Left ventricle myocardium inferior (tissue), 1 donor: ENCODE measurements around the gene SZRD1. TPM values are rescaled to one million over a fixed set of nuclear protein-coding genes. Genes with fewer than 3 reads are reported as not detected.

Source experiments
- DNase-seq: peaks from one replicate; pipeline ENCODE4 v3.0.0-alpha.2; 2020
- H3K27ac ChIP-seq: fragments of 200-600 bp; replicated peaks from 2 replicates; pipeline ENCODE4 v1.8.0; 2021
- H3K27me3 ChIP-seq: fragments of 200-600 bp; 2 replicates; pipeline ENCODE4 v1.8.0; 2021; ENCODE audit warnings: low read depth
- H3K36me3 ChIP-seq: fragments of 200-600 bp; 2 replicates; pipeline ENCODE4 v1.8.0; 2021
- H3K4me1 ChIP-seq: fragments of 200-600 bp; 2 replicates; pipeline ENCODE4 v1.8.0; 2021
- H3K4me3 ChIP-seq: fragments of 200-600 bp; 2 replicates; pipeline ENCODE4 v1.8.0; 2021; ENCODE audit warnings: mild to moderate bottlenecking, moderate library complexity
- H3K9me3 ChIP-seq: fragments of 200-600 bp; replicated peaks from 2 replicates; pipeline ENCODE4 v1.8.0; 2021
- CTCF ChIP-seq: fragments of 200-600 bp; IDR thresholded peaks from 2 replicates; pipeline ENCODE4 v1.8.0; 2021; ENCODE audit warnings: antibody characterized with exemption, mild to moderate bottlenecking, borderline replicate concordance
- intact Hi-C: fragments of 100-400 bp; cut with micrococcal nuclease; formaldehyde crosslinking; loops from one replicate; pipeline ENCODE4 v1.11.0; 2022
- long read RNA-seq: library from polyadenylated mRNA; unstranded; transcript quantifications from one replicate; pipeline ENCODE4 v2.0.0, GENCODE V29; 2021
- total RNA-seq: library from RNA; stranded (reverse); fragmentation: NEBNext Ultra II Directional; extraction: Animal tissue kit (Norgen Biotek cat#: 25700); gene quantifications from one replicate; pipeline ENCODE4 v1.2.1, GENCODE V29; 2021
- donor health status: DM: no; HTN: yes; CAD: no; lungs with severe emphysema.

The SZRD1 gene, protein sequence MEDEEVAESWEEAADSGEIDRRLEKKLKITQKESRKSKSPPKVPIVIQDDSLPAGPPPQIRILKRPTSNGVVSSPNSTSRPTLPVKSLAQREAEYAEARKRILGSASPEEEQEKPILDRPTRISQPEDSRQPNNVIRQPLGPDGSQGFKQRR
- 97.3 TPM for total RNA-seq
- long read RNA-seq, transcript SZRD1-210 (3 exons, 3,401 nt): major isoform, 19 of 103 reads
- long read RNA-seq, transcript SZRD1-203 (4 exons, 892 nt): minor isoform, 5 of 103 reads
- long read RNA-seq, transcript SZRD1-202 (3 exons, 3,447 nt): major isoform, 19 of 103 reads
- long read RNA-seq, transcript SZRD1-201 (4 exons, 3,636 nt): minor isoform, 15 of 103 reads
- long read RNA-seq, partial matches to known transcripts: 22 of 103 reads
- long read RNA-seq, other reads (novel, unspliced or antisense): 23 of 103 reads

GRCh38 chr1:16366722-16367257 is at the start of gene SZRD1:
Gene SZRD1, plus strand, starts transcription at chr1:16367242. Its CDS starts 16 bp downstream, at chr1:16367258.
- peak within 1 kb of the TSS; percentile 92 for H3K4me3 ChIP-seq
- TF ChIP-seq CTCF: no peak
- H3K36me3 ChIP-seq: no peaks in the 10 kb centered on the region
- peaks cover 52% of the 10 kb centered on the region for H3K4me1 ChIP-seq
- peak; percentile 97 for DNase-seq
- no peaks in the 10 kb centered on the region for H3K9me3 ChIP-seq
- H3K27ac ChIP-seq: peak within 1 kb of the TSS; percentile 99
- intact Hi-C loops: no loop called here
- H3K27me3 ChIP-seq: no peaks in the 10 kb centered on the region

DNA sequence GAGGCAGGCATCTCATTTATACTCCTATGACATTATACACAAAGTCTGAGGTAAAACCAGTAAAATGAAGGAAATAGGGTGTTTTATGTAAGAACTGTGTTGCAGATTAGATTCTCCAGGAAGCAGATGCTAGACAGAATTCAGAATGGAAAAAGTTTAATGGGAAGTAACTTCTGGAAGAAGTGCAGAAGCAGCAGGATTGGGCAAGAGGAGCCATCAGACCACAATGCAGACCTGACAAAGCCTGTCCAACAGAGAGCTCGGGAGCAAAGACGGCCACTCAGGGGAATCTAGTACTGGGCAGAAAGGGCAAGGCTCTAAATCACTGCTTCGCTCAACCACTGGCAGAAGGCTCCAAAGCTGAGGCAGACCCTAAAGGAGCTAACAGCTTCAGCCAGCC is 48.5 kb upstream of the SZRD1 start:
- no peaks in the 10 kb centered on the region for H3K9me3 ChIP-seq
- no peak for TF ChIP-seq CTCF
- DNase-seq: no peak
- intact Hi-C loops: no loop called here
- H3K4me1 ChIP-seq: peaks cover 80% of the 10 kb centered on the region
- peak overlapping the region; percentile 1 for H3K27ac ChIP-seq
- H3K36me3 ChIP-seq: peaks cover 17% of the 10 kb centered on the region
- H3K4me3 ChIP-seq: no peak overlapping the region
- H3K27me3 ChIP-seq: no peaks in the 10 kb centered on the region

GRCh38 chr1:16321176-16321867 is 45.7 kb upstream of the SZRD1 start:
- H3K36me3 ChIP-seq: peaks cover 3% of the 10 kb centered on the region
- H3K9me3 ChIP-seq: no peaks in the 10 kb centered on the region
- no peak overlapping the region for H3K4me3 ChIP-seq
- no peaks in the 10 kb centered on the region for H3K27me3 ChIP-seq
- no peak overlapping the region for H3K27ac ChIP-seq
- no peak for DNase-seq
- intact Hi-C loops: no loop called here
- TF ChIP-seq CTCF: no peak
- peaks cover 73% of the 10 kb centered on the region for H3K4me1 ChIP-seq

- H3K4me1 ChIP-seq: peaks cover 60% of the 10 kb centered on the region
Measured at GRCh38 chr1:16324456-16324890, 42.6 kb upstream of the SZRD1 start.

More at GRCh38 chr1:16324456-16324890, 42.6 kb upstream of the SZRD1 start:
- Histone ChIP-seq H3K9me3 (no peaks in the 10 kb centered on the region), H3K4me3 (no peak overlapping the region), H3K27me3 (no peaks in the 10 kb centered on the region), H3K27ac (peak overlapping the region; percentile 26), H3K36me3 (peaks cover 5% of the 10 kb centered on the region)
- no peak for TF ChIP-seq CTCF
- no peak for DNase-seq
- intact Hi-C loops: no loop called here
